OCI-LY1 (cell line): ENCODE results near the gene ZFYVE27.

Experiments
- H2AFZ ChIP-seq: fragments of 200-600 bp; sonication (generic), shearing (Covaris generic); 2 replicates; pipeline ENCODE4 v1.6.0; 2014; ENCODE audit warnings: antibody characterized with exemption, mild to moderate bottlenecking, low read length
- H3F3A ChIP-seq: fragments of 200-600 bp; sonication (generic), shearing (Covaris generic); 2 replicates; pipeline ENCODE4 v1.6.0; 2014; ENCODE audit warnings: mild to moderate bottlenecking, antibody characterized with exemption, low read length, moderate library complexity; ENCODE audit not compliant: insufficient read depth
- H3K27ac ChIP-seq: fragments of 200-600 bp; sonication (generic); 2 replicates; pipeline ENCODE4 v1.5.1; 2014; ENCODE audit warnings: low read length, mixed run types, mild to moderate bottlenecking, low read depth; ENCODE audit not compliant: poor library complexity, severe bottlenecking
- H3K27me3 ChIP-seq: fragments of 200-600 bp; sonication (generic); 2 replicates; pipeline ENCODE4 v1.6.0; 2014; ENCODE audit warnings: antibody characterized with exemption, mild to moderate bottlenecking, low read length, moderate library complexity; ENCODE audit not compliant: insufficient read depth
- H3K36me3 ChIP-seq: fragments of 200-600 bp; sonication (generic); 2 replicates; pipeline ENCODE4 v1.6.1; 2014; ENCODE audit warnings: mild to moderate bottlenecking, antibody characterized with exemption, low read length, moderate library complexity, mixed read lengths; ENCODE audit not compliant: insufficient read depth
- H3K4me1 ChIP-seq: fragments of 200-600 bp; sonication (generic); 2 replicates; pipeline ENCODE4 v1.5.1; 2014; ENCODE audit warnings: mild to moderate bottlenecking, low read length, moderate library complexity; ENCODE audit not compliant: insufficient read depth, severe bottlenecking
- H3K4me2 ChIP-seq: fragments of 200-600 bp; sonication (generic), shearing (Covaris generic); 2 replicates; pipeline ENCODE4 v1.6.1; 2014; ENCODE audit warnings: low read length
- H3K4me3 ChIP-seq: fragments of 200-600 bp; sonication (generic); 2 replicates; pipeline ENCODE4 v1.5.1; 2014; ENCODE audit warnings: low read length, low read depth, mild to moderate bottlenecking, mixed read lengths; ENCODE audit not compliant: poor library complexity, severe bottlenecking
- H3K79me2 ChIP-seq: fragments of 200-600 bp; shearing (Covaris generic); 2 replicates; pipeline ENCODE4 v1.6.1; 2016; ENCODE audit warnings: mixed run types, low read length, mixed read lengths; ENCODE audit not compliant: insufficient read depth
- H3K9ac ChIP-seq: fragments of 200-600 bp; sonication (generic), shearing (Covaris generic); 2 replicates; pipeline ENCODE4 v1.6.1; 2014; ENCODE audit warnings: mild to moderate bottlenecking, low read length, mixed read lengths
- H3K9me2 ChIP-seq: fragments of 200-600 bp; sonication (generic), shearing (Covaris generic); 2 replicates; pipeline ENCODE4 v1.6.1; 2014; ENCODE audit warnings: low read depth, mild to moderate bottlenecking, low read length, mixed read lengths
- H3K9me3 ChIP-seq: fragments of 200-600 bp; shearing (Covaris generic); 2 replicates; pipeline ENCODE4 v1.6.1; 2014; ENCODE audit warnings: low read length, mixed read lengths
- H4K20me1 ChIP-seq: fragments of 200-600 bp; sonication (generic), shearing (Covaris generic); 2 replicates; pipeline ENCODE4 v1.6.0; 2016; ENCODE audit warnings: mild to moderate bottlenecking, low read length; ENCODE audit not compliant: insufficient read depth
- EZH2 ChIP-seq: fragments of 200-600 bp; sonication (generic), shearing (Covaris generic); IDR thresholded peaks from 2 replicates; pipeline ENCODE4 v1.8.0; 2017; ENCODE audit warnings: borderline replicate concordance, mixed run types, mild to moderate bottlenecking, antibody characterized with exemption, low read length, moderate library complexity, mixed read lengths
- TF ChIP-seq, protein P1 (sequence below): fragments of 200-600 bp; sonication (generic), shearing (Covaris generic); IDR thresholded peaks from 2 replicates; pipeline ENCODE4 v1.5.1; 2017; ENCODE audit warnings: mild to moderate bottlenecking, antibody characterized with exemption, low read length, moderate library complexity, mixed read lengths

The ZFYVE27 gene

GRCh38 chr10:97771913-97772823, 35.2 kb downstream of the ZFYVE27 start, which contains the start of gene SFRP5:
TSS of gene SFRP5 (minus strand) at chr10:97771999. CDS start at chr10:97771833, 166 bp downstream.
- H3K27ac ChIP-seq: no peak within 1 kb of the TSS
- no peaks in the 10 kb centered on the region for H3K9me3 ChIP-seq
- no peaks in the 10 kb centered on the region for H3K79me2 ChIP-seq
- H3K9me2 ChIP-seq: no peaks in the 10 kb centered on the region
- no peaks in the 10 kb centered on the region for H3K4me1 ChIP-seq
- no peaks in the 10 kb centered on the region for H3K36me3 ChIP-seq
- H3K27me3 ChIP-seq: no peaks in the 10 kb centered on the region
- no peak within 1 kb of the TSS for H2AFZ ChIP-seq
- no peaks in the 10 kb centered on the region for H3F3A ChIP-seq
- no peak within 1 kb of the TSS for H3K4me2 ChIP-seq
- H3K4me3 ChIP-seq: no peak within 1 kb of the TSS
- H4K20me1 ChIP-seq: no peaks in the 10 kb centered on the region
- no peak within 1 kb of the TSS for H3K9ac ChIP-seq
- TF ChIP-seq EZH2: no peak
- TF ChIP-seq, protein P1, sequence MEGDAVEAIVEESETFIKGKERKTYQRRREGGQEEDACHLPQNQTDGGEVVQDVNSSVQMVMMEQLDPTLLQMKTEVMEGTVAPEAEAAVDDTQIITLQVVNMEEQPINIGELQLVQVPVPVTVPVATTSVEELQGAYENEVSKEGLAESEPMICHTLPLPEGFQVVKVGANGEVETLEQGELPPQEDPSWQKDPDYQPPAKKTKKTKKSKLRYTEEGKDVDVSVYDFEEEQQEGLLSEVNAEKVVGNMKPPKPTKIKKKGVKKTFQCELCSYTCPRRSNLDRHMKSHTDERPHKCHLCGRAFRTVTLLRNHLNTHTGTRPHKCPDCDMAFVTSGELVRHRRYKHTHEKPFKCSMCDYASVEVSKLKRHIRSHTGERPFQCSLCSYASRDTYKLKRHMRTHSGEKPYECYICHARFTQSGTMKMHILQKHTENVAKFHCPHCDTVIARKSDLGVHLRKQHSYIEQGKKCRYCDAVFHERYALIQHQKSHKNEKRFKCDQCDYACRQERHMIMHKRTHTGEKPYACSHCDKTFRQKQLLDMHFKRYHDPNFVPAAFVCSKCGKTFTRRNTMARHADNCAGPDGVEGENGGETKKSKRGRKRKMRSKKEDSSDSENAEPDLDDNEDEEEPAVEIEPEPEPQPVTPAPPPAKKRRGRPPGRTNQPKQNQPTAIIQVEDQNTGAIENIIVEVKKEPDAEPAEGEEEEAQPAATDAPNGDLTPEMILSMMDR: no peak

GRCh38 chr10:97773096-97773495, 36.2 kb downstream of the ZFYVE27 start:
- Histone ChIP-seq H3K9me2 (no peaks in the 10 kb centered on the region), H3K27me3 (no peaks in the 10 kb centered on the region), H4K20me1 (no peaks in the 10 kb centered on the region), H3K4me3 (no peak overlapping the region), H3K36me3 (no peaks in the 10 kb centered on the region), H3K79me2 (no peaks in the 10 kb centered on the region), H3K9me3 (no peaks in the 10 kb centered on the region), H2AFZ (no peak overlapping the region), H3K27ac (no peak overlapping the region), H3K4me1 (no peaks in the 10 kb centered on the region), H3F3A (no peaks in the 10 kb centered on the region), H3K9ac (no peak overlapping the region), H3K4me2 (no peak overlapping the region)
- TF ChIP-seq, protein P1: no peak
- no peak for TF ChIP-seq EZH2

DNA sequence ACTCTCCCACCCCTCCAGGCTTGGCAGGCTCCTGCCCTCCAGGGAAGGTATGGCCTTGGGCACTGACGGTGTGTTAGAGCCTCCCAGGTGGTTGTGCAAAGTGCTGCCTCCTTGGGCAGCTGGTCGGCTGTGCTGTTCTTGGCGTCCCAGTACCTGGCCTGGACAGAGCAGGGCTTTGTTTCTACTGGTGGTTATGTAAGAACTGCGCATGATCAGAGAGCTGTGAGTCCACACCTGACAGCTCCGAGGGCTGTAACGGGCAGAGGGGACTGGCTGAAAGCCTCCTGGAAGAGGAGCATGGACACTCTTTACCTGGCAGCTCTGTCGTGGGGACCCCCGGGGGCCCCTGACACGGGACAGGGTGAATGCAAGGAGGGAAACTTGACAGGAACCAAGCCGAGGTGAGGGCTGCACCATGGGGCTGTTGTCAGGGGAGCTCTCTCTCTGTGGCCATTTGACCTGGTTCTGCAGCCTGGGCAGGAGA, 37.9 kb downstream of the ZFYVE27 start:
- Histone ChIP-seq H3K79me2 (no peaks in the 10 kb centered on the region), H3K9ac (no peak overlapping the region), H3F3A (no peaks in the 10 kb centered on the region), H3K36me3 (no peaks in the 10 kb centered on the region), H3K27me3 (no peaks in the 10 kb centered on the region), H3K4me2 (no peak overlapping the region), H3K27ac (no peak overlapping the region), H2AFZ (no peak overlapping the region), H3K4me3 (no peak overlapping the region), H3K4me1 (no peaks in the 10 kb centered on the region), H4K20me1 (no peaks in the 10 kb centered on the region), H3K9me3 (no peaks in the 10 kb centered on the region), H3K9me2 (no peaks in the 10 kb centered on the region)
- TF ChIP-seq EZH2: no peak
- TF ChIP-seq, protein P1: no peak
